ENCODE measurements around the gene TSC22D3. TPM values are rescaled to one million over a fixed set of nuclear protein-coding genes. Genes with fewer than 3 reads are reported as not detected.

TSC22D3 gene
- total RNA-seq, 1 donor, result 13.3 TPM

- DNase-seq (ENCODE audit: low read depth), result peak; percentile 6
- no peak for TF ChIP-seq CTCF (IDR thresholded peaks at IDR 0.05; ENCODE audit: insufficient read depth, low read length)
- H3K4me3 ChIP-seq (ENCODE audit: low read depth, low read length), result no peak overlapping the region
Observed at GRCh38 chrX:107787827-107788226, 12.2 kb upstream of the TSC22D3 start.

DNA sequence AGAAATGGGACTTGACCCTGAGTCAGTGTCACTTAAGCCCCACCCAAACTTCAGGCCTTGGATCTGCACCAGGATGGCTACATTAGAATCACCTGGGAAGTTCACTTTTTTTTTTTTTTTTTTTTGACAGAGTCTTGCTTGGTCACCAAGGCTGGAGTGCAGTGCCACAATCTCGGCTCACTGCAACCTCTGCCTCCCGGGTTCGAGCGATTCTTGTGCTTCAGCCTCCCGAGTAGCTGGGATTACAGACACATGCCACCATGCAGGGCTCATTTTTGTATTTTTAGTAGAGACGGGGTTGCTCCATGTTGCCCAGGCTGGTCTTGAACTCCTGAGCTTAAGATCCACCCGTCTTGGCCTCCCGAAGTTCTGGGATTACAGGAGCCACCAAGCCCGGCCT lies 4.9 kb upstream of the TSC22D3 start:
- no peak for DNase-seq (ENCODE audit: low read depth)
- no peak overlapping the region for H3K4me3 ChIP-seq (ENCODE audit: low read depth, low read length)
- TF ChIP-seq CTCF (IDR thresholded peaks at IDR 0.05; ENCODE audit: insufficient read depth, low read length), result no peak

GRCh38 chrX:107777536-107777832 lies 1.9 kb upstream of the TSC22D3 start, which contains the start of gene NCBP2L:
NCBP2L (plus strand) TSS chrX:107777733; CDS start chrX:107794221, 16,488 bp downstream.
- H3K4me3 ChIP-seq (ENCODE audit: low read depth, low read length), result peak within 1 kb of the TSS; percentile 22
- DNase-seq (ENCODE audit: low read depth), result no peak
- TF ChIP-seq CTCF (IDR thresholded peaks at IDR 0.05; ENCODE audit: insufficient read depth, low read length), result no peak

DNA sequence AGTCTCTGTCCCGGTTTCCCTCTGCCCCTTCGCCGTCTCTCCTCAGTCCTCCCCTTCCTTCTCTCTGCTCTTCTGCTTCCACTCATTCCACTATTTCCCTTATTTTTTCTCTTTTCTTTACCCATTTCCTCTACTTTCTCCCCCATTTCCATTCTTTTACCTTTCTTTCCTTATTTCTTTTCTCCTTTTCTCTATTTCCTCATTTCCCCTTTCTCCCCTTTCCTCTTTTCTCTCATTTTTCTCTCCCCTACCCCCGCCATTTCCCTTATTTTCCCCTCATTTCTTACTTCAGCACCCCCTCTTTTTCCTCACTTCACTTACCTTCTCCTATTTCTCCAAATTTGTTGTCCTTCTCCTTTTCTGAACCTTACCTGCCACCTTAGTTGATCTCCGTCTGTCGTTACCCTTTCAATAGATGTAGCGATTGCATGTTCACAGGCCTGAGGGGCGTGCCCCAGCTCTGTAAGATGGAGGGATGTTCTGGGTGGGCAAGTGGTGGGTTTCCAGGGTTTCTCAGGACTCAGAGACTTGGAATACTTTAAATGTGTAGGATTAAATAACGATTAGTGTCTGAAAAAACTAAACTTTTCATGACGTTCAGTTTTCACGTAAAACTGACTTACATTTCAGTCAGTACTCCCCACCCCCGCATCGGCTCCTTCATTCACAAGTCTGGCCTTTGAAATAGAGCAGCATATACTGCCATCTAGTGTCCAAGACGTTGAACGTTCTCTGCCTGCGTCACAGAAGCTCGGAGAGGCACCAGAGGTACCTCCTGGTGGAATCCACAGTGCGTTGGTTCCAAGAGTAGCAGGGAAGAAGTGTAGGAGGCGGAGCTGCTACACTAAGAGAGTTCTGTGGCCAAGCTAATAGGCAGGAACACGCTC lies 1.3 kb upstream of the TSC22D3 start:
- peak; percentile 68 for TF ChIP-seq CTCF (IDR thresholded peaks at IDR 0.05; ENCODE audit: insufficient read depth, low read length)
- DNase-seq (ENCODE audit: low read depth), result peak; percentile 91
- H3K4me3 ChIP-seq (ENCODE audit: low read depth, low read length), result peak overlapping the region; percentile 56

GRCh38 chrX:107775000-107775733 lies 420 bp downstream of the TSC22D3 start:
- TF ChIP-seq CTCF (IDR thresholded peaks at IDR 0.05; ENCODE audit: insufficient read depth, low read length), result no peak
- DNase-seq (ENCODE audit: low read depth), result peak; percentile 2
- H3K4me3 ChIP-seq (ENCODE audit: low read depth, low read length), result peak overlapping the region; percentile 56

DNA sequence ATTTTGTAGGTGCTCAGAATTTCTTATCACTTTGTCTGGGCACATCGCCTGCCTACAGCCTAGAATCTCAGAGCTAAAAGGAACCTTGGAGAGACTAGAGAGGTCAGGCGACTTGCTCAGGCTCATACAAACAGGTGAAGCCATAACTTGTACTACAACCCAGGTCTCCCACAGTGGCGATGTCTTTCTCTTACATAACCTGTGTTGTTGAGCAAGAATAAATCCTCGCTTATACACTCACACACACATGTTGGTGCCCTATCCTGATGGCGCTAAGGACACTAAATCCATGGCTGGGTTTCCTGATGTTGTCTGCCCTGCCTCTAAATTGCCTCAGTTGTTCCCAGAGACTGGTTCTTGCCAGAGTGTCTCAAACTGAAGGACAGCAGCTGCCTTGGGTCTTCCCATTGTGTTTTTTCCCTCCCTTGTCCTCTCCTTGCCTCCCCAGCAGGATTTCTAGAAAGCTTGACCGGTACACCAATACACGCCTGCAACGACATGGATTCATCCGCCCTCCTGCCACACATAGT lies 1.6 kb downstream of the TSC22D3 start:
- no peak for TF ChIP-seq CTCF (IDR thresholded peaks at IDR 0.05; ENCODE audit: insufficient read depth, low read length)
- H3K4me3 ChIP-seq (ENCODE audit: low read depth, low read length), result no peak overlapping the region
- DNase-seq (ENCODE audit: low read depth), result no peak

Data from fibroblast of the aortic adventitia (primary cell).